ELF-1 (cell line): Measurements from ENCODE around the gene MCF2L2.
A peak's percentile ranks its signal among the peaks of the same experiment; 100 is the strongest.
"Not testable (repeated sequence)": the region's sequence is repeated elsewhere in the genome, so short reads cannot be mapped to it uniquely, and the experiment has no call there.

Source experiments
- DNase-seq: peaks from one replicate; pipeline ENCODE4 v3.0.0-alpha.2; 2016; ENCODE audit warnings: low read depth, low spot score

MCF2L2 gene

DNA sequence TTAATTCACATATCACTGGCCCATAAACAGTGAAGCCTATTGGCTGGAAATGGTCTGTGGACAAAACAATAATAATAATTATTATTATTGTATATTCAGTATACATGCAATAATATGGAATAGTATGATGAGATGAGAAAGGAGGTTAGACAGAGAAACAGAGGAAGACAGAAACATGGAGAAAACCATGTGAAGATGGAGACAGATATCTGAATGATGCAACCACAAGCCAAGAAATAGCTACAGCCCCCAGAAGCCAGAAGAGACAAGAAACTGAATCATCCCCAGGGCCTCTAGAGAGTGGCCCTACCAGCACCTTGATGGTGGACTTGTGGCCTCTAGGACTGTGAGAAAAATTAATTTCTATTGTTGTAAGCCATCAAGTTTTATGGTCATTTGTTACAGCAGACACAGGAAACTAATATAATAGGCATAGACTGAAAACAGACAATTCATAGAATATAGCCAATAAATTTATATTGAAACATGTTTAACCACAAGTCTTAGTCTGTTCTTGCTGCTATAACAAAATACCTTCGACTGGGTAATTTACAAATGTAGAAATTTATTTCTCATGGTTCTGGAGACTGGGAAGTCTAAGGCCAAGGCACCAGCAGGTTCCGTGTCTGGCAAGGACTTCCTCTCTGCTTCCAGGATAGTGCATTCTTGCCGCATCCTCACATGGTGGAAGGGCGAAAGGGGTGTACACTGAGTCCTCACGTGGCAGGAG, 31.6 kb downstream of the MCF2L2 start:
- no peak for DNase-seq

DNA sequence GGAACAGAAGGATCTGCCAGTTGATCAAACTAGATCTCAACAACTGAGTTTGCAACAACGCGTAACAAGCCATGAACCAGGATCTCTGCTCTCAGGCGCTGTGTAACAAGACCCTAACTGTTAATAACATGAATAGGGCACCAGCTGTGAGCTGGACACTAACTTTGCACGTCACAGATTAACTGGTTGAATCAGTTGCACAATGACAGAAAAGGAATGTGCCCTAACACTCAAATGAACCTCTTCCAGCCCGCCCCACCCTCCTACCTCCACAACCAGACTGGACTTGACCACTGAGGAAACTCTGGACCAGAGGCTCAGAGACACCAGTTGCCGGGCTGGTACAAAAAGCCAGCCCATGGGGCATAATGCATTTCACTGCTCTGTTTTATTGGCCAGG, 34.3 kb downstream of the MCF2L2 start:
- no peak for DNase-seq

DNA sequence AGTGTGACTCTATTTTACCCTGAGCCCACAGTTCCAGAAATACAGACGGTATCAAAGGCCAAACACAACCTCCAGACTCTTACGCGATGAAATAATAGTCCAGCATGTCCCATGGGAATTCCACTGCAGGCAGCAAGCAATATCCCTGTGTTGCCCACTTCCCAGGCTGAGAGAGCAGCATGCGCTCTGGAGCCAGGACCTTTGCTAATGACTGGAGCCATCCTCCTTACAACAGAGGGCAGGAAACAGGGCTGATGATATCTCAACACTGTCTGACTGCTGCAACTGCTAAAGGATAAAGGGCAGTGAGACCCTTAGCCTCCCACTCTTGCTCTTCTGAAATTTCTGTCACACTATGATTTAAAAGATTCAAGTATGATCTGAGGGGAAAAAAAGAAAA, 34.8 kb downstream of the MCF2L2 start:
- no peak for DNase-seq

DNA sequence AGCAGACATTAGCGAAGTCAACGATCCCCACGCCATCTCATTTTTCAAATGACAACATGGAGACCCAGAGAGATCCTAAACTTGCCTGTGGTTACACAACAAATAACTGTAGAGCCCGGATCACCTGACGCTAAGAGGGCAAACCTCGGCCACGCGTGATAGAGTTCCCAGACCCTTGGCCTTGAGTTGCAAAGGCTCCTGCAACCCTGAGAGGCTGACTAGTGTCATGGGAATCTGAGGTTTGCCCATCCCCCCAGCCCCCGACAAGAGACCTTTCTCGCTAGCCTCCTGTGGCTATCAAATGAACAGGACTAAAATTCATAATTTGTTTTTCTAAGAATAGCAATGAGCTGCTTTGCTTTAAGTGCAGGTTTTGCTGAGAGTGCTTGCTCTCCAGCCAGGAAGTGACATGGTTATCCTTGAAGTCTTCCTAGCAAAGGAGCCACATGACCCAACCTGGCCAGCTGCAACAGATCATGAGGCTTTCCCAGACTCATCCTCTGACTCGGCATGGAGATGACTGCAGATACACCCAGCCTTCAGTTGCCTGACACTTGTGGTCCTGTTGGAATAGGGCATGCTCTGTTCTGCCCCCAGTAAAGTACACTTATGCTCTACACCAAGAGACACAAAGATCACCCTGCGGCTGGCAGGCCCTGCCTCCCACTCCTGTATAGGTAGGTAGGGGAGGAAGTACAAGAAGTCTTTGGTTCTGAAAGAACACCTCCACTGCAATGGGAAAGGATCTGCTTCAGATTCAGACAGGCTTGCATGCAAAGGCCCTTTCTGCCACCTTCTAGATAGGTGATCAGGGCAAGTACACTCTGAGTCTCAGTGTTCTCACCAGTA, 36.0 kb downstream of the MCF2L2 start:
- no peak for DNase-seq

DNA sequence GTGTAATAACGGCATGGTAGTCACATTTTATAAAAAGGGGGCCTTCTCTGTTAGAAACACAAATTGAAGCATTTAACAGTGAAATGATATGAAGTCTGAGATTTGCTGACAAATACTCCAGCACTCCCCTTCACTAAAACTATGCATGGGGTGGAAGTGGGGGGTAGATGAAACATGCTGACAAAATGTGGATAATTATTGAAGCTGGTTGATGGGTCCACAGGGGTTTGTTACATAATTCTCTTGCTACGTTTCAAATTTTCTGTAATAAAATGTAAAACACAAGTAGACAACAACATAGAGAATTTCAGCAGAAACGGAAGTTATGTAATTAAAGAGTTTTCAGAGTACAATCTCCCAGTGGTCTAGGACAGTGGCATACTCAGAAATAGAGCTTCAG, 37.0 kb downstream of the MCF2L2 start:
- DNase-seq, result no peak

DNA sequence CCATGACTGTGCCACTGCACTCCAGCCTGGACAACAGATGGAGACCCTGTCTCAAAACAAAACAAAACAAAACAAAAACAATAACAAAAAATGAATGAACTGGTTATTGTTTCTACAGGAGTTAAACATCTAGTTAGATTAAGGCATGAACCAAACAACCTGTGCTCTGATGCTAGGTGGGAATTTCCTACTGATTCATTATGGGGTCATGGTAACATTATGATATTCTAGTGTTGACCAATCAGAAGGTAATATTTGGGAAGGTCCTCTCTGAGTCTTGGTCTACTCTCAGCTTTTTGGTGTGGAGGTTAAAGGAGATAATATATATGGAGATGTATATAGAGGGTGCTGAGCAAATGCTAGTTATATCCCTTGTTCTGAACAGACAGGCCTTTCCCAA, 37.6 kb downstream of the MCF2L2 start:
- no peak for DNase-seq

DNA sequence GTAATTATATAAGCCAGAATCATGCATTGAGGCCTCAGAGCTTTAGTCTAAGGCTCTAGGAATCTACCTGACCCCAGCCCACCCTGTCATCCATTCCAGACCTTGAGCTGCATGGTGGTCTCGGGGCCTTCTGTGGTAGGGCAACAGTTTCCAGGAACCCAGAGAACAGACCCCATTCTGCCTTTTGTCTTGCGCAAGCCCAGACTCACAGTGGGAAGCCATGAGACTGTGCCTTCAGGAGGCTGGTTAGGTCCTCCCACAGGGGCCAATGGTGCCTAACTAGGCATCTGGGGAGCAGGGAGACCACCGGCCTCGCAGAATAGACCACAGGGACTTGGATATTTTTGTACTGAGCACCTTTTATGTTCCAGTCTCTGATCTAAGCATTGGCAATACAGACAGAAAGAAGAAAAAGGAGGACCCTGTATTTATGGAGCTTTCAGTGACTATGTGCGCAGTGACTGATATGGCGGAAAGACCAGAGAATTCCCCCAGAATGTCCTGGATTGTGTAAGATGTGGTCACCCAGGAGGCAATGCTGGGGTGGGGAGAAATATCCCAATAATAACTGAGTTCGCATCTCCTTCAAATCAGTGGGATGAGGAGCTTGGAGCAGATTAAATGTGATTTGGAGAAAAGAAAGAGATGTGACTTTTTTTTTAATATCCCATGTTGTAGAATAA, 40.1 kb downstream of the MCF2L2 start:
- DNase-seq, result no peak

DNA sequence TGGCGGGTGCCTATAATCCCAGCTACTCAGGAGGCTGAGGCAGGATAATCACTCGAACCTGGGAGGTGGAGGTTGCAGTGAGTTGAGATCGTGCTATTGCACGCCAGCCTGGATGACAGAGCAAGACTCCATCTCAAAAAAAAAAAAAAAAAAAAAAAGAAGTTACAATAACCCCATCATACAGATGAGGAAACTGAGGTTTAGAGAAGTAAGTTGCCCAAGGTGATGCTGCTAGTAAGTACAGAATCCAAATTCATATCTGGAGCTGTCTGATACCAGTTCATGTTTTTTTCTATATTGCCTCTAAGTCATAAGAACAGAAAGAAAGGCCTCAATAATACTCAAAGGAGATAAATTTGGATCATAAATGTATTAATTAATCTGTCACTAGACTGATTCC, 40.6 kb downstream of the MCF2L2 start:
- no peak for DNase-seq

DNA sequence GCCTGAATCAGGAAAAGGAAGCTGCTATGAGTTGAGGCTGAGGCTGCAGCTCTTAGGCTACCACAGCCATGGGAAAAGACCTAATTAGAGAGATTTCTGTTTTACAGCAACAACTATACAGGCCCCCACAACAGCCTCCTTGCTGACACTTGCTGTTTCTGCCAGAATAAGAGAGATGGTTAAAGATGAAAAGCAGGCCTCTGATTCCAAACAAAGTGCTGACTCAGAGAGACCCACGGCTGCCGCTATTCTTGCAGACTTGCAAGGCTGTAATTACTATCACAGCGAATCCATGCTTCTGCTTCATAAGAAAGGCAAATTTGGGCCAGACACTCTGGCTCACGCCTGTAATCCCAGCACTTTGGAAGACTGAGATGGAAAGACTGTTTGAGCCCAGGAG, 41.8 kb downstream of the MCF2L2 start:
- peak; percentile 40 for DNase-seq

DNA sequence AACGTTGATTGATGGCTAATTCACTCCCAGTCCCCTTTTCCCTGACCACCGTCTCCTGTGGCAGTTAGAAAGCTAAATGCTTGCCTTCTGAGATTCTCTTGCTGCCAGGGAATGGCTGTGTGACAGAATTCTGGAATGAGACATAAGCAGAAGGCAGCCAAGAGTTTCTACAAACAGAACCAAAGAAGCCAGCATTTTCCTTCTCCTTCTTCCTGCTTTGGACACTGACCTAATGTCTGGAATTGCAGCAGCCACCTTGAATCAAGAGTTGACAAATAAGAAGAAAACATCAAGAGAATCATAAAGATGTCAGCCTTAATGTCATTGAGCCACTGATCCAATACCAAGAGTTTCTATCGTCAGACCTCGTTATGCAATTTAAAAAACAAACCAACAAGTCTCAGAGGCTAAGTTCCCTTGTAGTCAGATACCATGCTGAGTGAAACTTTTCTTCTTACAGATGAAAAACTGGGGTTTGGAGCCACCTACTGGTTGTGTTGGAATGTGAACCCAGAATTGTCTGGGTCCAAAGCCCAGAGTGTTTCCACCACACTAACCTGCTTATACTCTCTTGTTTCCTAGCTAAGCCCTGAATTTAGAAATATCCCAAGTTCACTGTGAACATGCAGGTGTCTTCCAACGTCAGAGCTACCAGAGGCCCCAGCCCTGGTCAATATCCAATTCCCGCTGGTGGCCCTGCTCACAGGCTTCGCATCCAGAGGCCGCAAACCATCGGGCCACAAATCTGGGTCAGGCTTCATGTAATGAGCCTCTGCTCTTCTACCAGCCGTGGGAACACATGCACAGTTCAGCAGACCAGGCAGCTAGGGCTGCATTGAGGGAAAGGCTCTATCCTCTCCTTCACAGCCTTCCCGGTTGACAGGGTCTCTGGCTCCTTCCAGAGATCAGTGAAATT, 42.5 kb downstream of the MCF2L2 start:
- DNase-seq, result peak; percentile 71

DNA sequence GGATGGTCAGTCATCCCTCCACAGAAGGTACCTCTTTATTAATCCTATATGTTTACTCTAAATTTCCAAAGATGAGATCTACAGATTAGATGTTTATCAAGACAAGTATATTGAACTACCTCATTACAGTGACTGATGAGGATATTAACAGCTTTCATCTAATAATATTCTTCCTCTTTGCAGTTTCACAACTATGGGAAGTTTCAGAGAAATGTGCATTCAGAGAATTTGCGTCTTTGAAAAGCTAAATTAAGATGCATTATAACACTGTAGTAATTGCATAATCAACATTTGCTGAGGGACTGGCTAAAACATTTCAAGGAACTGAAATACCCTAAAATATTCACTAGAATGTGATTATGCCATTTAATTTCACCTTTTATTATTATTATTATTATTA, 46.7 kb downstream of the MCF2L2 start:
- DNase-seq, result no peak

DNA sequence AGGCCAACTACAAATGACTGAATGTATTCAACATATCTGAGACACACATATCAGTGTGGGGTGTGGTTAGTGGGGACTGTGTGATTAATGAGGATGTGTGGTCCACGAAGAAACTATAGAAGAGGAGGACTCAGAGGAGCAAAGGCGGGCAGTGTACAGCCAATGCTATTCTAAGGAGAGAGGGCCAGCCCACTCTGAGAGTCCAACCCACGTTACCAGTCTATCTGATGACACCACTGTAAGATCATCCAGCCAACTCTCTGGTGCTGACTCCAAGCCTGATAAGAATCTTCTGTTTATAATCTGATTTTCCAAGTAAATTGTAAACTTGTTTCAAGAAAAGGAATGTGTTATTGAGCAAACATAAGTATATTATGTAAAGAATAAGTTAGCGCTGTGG, 47.2 kb downstream of the MCF2L2 start:
- no peak for DNase-seq

DNA sequence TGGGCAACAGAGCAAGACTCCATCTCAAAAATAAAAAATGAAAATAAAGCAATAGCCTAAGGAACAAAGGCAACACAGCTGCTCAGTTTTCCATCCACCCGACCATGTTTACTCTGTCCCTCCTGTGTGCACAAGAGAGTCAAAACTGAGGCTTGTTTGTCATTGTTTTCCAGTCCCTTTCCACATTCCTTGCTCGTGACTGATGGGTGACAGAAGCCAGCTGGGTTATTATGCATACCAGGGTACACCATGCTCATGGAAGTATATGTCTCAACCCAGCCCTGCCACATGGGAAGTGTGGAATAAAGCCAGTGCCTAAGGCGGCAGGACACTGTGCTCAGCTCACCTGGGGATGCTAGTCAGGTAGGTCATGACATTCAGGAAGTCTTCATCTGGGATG, 49.5 kb downstream of the MCF2L2 start:
- DNase-seq, result no peak

DNA sequence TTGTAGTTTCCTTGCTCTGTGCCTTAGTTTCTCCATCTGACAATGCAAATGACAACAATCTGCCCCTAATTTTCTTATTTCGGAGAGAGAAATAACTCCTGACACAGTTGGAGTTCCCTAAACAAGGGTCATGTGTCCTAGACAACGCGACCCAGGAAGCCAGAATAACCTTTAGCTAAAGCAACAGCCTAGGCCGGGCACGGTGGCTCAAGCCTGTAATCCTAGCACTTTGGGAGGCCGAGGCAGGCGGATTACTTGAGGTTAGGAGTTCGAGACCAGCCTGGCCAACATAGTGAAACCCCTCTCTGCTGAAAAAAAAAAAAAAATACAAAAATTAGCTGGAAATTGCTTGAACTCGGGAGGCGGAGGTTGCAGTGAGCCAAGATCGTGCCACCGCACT, 49.9 kb downstream of the MCF2L2 start:
- DNase-seq, result no peak

DNA sequence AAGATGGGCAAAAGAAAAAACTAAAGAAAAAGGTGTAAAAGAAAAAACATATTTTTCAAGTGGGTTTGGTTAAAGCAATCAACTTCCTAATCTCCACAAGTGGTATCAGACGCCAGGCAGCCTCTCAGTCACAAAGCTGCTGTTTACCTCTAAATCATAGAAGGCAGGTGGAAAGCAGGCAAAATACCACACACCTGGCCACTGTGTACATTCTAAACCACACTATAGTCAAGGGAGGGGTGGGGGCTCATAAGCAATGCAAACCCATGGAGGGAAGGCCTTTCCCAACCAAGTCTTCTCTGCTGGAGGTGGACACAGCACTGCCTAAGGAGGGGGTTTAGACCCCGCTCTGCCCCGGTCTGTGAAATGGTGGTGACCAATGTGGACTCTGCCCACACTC, 50.4 kb downstream of the MCF2L2 start:
- no peak for DNase-seq

DNA sequence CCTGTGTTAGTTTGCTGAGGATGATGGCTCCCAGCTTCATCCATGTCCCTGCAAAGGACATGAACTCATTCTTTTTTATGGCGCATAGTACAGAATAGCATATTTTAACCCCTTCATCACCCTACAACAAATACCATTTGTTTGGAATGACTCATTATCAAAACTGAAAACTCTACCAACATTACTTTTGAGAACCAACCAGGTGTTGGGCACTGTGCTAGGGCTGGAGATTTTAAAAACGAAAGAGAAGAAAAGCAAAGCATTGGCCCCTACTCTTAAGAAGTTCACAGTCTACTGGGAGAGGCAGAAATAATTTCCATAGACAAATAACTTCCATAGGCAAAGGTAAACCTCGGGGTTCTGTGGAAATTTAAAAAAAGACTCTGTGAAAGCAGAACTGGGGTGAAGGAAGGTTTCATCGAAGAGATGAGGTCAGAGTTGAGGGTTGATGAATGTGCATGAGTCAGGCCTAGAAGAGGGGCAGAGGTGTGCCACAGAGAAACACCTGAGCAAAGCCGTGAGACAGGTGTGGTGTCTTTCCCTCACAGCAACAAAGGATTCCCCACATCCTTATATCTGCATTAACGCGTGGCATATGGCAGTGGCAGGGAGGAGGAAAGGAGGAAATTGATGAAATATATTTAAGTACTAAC, 51.0 kb downstream of the MCF2L2 start:
- DNase-seq, result no peak

DNA sequence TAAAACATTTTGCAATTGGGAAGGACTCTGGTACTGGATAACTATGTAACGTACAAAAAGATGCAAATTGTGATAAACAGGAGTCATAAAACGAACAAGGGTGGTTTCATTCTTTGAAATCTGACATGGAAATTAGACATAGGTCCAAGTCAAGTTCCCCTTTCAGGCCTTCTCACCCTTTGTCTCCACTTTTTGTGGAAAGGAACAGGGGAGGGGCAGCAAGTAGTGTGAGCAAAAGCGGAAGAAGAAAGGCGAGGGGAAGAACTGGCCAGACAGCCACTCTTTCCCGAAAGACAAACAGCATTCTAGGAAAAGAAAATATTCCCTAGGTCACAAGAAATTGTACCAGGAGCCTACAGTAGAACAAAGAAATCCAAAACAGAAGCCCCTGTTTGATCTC, 52.6 kb downstream of the MCF2L2 start:
- DNase-seq, result no peak

DNA sequence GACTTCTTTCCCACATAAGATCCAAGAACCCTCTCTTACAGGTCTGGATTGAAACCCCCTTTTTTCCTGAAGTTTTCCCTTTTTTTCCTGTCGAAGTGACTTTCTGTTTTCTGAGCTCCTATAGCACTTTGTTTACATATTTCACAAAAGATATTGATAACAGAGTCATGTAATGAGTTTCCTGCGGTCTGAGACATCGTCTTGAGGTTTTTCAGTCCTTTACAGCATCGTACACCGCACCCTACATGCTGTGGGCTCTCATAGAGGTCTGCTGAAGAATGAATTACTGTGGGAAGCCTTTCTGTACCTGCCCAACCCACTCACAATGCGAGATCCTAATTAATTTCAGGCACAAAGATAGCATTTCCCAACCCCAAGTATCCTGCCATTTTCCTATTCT, 53.1 kb downstream of the MCF2L2 start:
- DNase-seq, result no peak

DNA sequence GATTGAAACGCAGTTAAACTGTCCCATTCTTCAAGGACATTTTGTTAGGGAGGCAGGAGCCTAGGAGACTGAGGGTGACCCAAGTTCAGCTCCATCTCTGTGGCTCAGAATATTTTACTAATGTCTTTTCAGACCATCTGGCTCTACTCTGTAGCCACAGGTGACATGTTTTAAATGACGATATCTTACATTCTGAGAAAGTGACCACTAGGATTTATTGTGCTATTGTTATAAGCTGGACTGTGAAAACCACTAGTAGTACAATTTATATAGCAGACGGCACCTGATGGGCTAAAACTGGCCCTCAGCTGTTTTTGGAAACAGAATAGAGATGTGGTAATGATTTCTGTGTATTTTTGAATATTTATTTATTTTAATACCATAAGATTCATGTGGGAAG, 55.5 kb downstream of the MCF2L2 start:
- no peak for DNase-seq

DNA sequence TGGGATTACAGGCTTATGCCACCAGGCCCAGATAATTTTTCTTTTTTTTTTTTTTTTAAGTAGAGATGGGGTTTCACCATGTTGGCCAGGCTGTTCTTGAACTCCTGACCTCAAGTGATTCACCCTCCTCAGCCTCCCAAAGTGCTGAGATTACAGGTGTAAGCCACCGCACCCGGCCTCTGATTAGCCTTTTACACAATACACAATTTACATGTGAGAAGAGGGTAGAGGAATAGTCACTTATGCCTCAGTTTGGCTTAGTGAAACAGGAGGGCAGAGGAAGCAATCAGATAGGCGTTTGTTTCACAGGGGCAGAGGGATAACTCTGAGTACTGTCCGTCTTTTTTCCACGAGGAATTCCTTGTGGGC, 56.8 kb downstream of the MCF2L2 start:
- not testable (repeated sequence) for DNase-seq

DNA sequence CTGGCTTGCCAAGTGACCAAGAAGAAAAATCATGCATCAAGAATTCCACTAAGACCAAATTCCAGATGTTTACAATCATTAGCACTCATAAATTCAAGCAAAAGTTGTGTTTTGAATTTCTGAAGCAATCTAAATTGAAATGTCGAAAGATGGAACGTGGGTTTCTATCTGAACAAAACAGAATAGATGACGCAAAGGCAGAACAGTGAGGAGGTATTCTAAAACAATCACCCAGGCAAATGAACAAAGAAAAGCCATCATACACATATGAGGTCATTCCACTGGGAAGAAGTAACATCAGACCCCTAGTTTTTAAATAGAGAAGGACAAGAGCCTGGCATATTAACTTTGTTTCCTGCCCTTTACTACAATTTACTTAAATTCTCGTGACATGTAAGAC, 58.0 kb downstream of the MCF2L2 start:
- no peak for DNase-seq
